NCI-H2196 (cell line): ENCODE data around the gene BRSK1.

ENCODE experiments used
- DNase-seq: peaks from one replicate; lab custom pipeline; 2025; ENCODE audit not compliant: unreplicated experiment; lab: John Stamatoyannopoulos, UW

Gene BRSK1

GRCh38 chr19:55273978-55274707 is 9.7 kb upstream of the BRSK1 start:
- peak; percentile 91 for DNase-seq

GRCh38 chr19:55275851-55276719 is 7.7 kb upstream of the BRSK1 start:
- DNase-seq = peak; percentile 66

GRCh38 chr19:55276720-55277430 is 6.9 kb upstream of the BRSK1 start:
- no peak for DNase-seq

DNA sequence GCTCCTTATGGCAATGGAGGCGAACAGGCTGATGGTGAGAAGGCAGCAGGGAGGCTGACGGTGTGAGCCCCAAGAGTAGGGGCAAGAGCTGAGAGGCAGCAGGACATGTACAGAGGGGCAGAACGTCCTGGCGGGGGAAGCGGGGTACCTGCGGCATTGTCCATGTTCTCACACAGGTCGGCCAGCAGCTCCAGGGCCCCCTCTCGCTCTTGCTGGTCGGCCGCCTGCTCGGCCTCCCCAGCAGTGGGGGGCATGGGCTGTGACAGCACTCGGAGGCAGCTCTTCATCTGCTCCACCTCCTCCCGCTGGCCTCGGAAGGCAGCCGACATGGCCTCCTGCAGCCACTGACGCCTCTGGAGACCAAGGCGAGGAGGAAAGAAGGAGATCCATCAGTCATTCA is 6.3 kb upstream of the BRSK1 start:
- no peak for DNase-seq

DNA sequence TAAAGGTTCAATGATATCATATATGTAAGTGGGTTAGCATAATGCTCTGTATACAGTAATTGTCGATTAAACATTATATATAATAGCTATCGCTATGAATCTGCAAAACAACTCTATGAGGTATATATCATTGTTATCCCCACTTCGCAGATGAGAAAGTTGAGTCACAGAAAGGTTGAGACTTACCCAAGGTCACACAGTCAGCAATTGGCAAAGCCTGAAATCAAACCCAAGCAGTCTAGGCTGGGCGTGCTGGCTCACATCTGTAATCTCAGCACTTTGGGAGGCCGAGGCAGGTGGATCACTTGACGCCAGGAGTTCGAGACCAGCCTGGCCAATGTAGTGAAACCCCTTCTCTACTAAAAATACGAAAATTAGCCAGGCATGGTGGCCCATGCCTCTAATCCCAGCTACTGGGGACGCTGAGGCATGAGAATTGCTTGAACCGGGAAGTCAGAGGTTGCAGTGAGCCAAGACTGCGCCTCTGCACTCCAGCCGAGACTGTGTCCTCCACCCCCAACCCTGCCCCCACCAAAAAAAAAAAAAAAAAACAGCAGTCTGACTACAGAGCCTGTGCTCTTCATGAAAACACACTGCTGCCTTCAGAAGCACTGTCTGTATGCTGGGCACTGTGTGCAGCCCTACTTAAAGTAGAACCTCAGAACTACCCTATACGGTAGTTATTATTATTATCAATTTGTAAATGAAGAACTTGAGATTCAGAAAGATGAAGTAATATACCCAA is 5.2 kb upstream of the BRSK1 start:
- no peak for DNase-seq

DNA sequence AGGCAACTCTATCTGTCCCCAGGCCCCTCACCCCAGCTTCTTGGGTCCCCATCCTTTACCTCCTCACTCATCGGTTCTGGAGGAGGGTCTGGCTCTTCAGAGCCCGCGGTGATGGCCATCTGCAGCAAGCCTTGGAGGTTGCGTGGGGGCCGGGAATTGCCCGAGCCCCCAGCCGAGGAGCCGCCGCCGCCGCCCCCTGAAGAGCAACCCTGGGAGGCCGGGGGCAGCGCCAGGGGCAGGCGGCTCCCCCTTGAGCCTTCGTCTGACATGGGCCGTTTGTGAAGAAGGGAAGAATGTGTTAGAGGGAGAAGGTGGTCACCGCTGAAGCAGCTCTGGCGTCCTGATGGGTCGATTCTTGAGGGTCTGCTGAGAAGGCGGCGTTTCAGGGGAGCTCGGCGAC is 4.5 kb upstream of the BRSK1 start:
- no peak for DNase-seq

DNA sequence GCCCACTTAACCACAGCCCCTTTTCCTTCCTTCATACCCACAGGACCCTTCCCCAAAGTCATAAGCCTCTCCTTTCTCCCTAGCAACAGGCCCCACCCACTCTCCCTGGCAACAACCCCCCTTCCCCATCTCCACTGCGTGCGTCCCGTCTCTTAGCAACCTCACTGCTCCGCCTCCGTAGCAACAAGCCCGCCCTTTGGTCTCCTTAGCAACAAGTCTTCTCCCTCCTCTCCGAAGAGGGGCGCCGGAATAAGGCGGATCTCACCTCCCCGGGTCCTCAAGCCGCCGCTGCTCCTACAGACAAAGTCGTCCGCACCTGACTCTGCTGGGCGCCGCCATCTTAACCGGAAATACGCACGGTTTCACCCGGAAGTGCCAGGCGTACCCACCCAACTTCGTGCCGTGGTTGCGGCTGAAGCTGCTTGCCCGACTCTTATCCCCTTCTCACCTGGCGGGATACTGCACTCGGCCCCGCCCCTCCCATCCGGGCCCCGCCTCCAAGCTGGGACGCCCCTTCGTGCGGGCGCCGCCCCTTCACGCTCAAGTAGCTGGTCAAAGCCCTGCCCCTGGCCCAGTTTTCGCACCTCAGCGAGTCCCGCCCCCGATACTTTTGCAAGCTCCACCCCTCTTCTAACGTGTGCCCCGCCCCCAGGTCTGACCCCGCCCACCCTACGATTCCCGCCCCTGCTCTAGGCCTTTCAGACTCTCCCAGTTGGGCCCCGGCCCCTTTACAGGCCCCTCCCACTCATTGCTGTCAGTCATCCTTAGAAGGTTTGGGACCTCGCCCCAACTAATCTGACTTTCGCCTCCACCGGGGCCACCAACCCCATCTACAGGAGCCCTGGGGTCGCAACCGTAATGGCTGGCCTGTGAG is 3.8 kb upstream of the BRSK1 start, which contains the start of gene HSPBP1:
HSPBP1 (minus strand) TSS at position 341 of the 874 bp plus-strand sequence. CDS start 502 bp downstream, outside the sequence.
- peak; percentile 94 for DNase-seq

DNA sequence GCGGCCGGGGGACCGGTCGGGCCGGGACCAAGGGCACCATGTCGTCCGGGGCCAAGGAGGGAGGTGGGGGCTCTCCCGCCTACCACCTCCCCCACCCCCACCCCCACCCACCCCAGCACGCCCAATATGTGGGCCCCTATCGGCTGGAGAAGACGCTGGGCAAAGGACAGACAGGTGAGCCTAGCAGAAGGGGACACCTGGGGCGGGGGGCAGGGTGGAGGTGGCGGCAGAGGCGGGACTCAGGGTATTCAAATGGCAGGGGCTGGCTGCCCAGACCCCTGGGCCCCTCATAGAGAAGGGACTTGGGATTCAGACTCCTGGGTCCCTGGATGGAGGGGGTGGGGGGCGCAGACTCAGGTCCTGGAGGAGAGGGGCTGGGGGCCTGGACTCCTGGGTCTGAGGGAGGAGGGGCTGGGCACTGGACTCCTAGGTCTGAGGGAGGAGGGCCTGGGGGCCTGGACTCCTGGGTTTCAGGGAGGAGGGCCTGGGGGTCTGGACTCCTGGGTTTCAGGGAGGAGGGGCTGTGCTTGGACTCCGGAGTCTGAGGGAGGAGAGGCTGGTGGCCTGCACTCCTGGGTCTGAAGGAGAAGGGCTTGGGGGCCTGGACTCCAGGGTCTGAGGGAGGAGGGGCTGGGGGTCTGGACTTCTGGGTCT is 735 bp downstream of the BRSK1 start:
- no peak for DNase-seq

GRCh38 chr19:55285229-55285890 is 1.6 kb downstream of the BRSK1 start:
- DNase-seq = no peak

DNA sequence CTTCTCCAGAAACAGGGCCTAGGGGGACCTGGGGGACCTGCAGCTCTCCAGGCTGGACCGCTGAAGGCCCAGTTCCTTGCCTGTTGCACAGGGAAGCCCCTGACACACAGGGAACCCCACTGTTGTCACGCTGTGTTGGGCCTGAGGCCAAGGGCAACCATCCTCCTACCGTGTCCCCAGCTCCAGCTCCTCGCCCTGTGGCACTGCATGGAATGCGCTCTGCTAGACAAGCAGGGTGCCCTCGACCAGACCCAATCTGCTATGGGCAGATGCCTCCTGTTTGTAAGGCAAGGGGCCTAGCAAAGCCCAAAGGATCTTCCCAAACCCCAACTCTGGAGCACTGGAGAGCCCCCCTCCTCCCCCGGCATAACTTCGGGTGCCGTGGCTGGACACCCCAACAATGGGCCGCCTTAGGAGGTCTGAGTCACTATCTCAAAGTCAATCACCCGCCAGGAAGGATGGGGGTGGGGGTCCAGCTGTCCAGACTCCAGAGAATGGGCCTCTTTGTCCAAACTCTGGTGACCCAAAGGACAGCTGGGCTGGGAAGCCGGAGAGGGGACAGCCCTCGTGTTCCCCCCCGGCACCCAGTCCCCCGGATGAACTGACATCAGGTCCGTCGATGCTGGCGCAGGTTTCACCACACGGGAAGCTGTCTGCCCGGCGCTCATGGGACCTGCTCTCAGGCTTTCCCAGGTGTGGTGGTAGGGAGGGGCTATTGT is 3.7 kb downstream of the BRSK1 start:
- no peak for DNase-seq

- no peak for DNase-seq
Measured at GRCh38 chr19:55289117-55289796, 5.5 kb downstream of the BRSK1 start.

GRCh38 chr19:55297267-55297666 is 13.5 kb downstream of the BRSK1 start:
- DNase-seq = no peak

DNA sequence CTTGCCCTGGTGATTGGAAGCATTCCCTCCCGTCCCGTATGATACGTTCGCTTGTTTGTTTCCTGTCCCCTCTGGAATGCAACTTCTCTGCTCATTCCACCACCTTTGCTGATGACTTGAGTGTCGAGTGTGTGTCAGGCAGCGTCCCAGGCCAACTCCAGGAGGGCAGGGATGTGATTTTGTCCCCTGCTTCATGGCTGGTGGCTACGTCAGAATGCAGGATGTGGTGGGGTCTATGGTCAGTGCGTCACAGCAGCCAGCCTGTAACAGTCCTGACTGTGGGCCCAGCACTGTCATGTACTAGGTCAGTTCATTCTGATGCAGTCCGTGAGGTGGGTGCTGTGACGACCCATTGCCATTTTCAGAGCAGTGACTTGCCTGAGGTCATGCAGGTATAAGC is 16.2 kb downstream of the BRSK1 start:
- no peak for DNase-seq

DNA sequence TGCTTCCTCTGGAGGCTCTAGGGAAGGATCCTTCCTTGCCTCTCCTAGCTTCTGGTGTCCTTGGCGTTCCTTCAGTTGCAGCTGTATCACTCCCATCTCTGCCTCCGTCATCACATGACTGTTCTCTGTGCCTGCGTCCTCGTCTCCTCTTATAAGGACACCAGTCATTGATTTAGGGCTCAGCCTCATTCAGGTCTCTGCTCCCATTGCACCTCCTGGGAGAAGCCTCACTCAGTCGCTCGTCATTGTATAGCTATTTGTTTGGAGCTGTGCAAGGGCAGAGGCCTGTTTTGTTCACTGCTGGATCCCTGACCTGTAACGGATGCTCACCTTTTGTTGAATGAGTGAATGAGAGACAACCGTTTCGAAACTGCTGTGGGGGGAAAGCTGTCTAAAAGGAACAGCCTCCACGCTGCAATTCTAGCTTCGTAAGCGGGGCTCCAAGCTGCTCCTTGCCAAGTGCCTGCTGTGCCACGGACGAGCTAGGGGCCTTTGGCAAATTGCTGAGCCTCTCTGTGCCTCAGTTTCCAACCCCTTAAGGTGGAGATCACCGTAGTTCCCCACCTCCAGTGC is 17.2 kb downstream of the BRSK1 start:
- DNase-seq = no peak

- peak; percentile 85 for DNase-seq
Measured at GRCh38 chr19:55301459-55302317, 17.9 kb downstream of the BRSK1 start.

DNA sequence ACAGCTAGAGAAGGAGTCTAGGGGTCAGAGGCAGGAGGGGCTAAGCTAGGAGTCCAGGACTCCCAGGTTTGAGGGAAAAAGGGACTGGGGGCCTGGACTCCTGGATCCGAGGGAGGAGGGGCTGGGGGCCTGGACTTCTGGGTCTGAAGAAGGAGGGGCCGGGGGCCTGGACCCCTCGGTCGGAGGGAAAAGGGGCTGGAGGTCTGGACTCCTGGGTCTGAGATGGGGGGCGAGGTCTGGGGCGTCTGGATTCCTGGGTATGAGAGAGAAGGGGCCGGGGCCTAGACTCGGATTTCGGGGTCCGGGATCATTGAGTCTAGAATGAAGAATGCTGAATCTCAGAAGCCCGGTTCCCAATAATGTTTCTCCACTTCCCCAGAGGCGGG is 18.5 kb downstream of the BRSK1 start:
- DNase-seq = no peak
